Liver (tissue), 9 donors: ENCODE measurements around the gene VEPH1. TPM values are rescaled to one million over a fixed set of nuclear protein-coding genes. Genes with fewer than 3 reads are reported as not detected.

Experiments used
- DNase-seq: peaks from one replicate; pipeline ENCODE4 v3.0.0-alpha.2; 2017; ENCODE audit warnings: low spot score
- H3K27ac ChIP-seq, 2 donors: one replicate each; pipeline ENCODE4 v1.7.0; 2013; ENCODE audit warnings: inconsistent platforms in 2 of 2, low read length in 2 of 2, control low read depth in 1 of 2, low read depth in 1 of 2, mild to moderate bottlenecking in 1 of 2
- H3K27me3 ChIP-seq, 4 donors: one replicate each; pipeline versions ENCODE4 v1.6.1 to v1.7.0; 2013; ENCODE audit warnings: low read length in 3 of 4, inconsistent platforms in 1 of 4, mild to moderate bottlenecking in 1 of 4, moderate library complexity in 1 of 4; ENCODE audit not compliant: control insufficient read depth in 4 of 4, insufficient read depth in 4 of 4
- H3K36me3 ChIP-seq, 4 donors: one replicate each; pipeline versions ENCODE4 v1.6.1 to v1.7.0; 2013; ENCODE audit warnings: low read length in 3 of 4, mild to moderate bottlenecking in 3 of 4, low read depth in 1 of 4, moderate library complexity in 1 of 4; ENCODE audit not compliant: control insufficient read depth in 4 of 4, insufficient read depth in 3 of 4
- H3K4me1 ChIP-seq, 4 donors: one replicate each; pipeline versions ENCODE4 v1.6.1 to v1.7.0; 2013; ENCODE audit warnings: low read length in 3 of 4, mild to moderate bottlenecking in 3 of 4, moderate library complexity in 1 of 4; ENCODE audit not compliant: control insufficient read depth in 4 of 4, insufficient read depth in 4 of 4
- H3K4me3 ChIP-seq, 3 donors: one replicate each; pipeline versions ENCODE4 v1.6.1 to v1.7.0; 2013; ENCODE audit warnings: low read length in 3 of 3, control low read depth in 1 of 3, low read depth in 1 of 3, mild to moderate bottlenecking in 1 of 3
- H3K9ac ChIP-seq, 2 donors: one replicate each; pipeline ENCODE4 v1.7.0; 2013; ENCODE audit warnings: low read length in 2 of 2, mild to moderate bottlenecking in 2 of 2, moderate library complexity in 2 of 2, control low read depth in 1 of 2, low read depth in 1 of 2
- H3K9me3 ChIP-seq, 4 donors: one replicate each; pipeline versions ENCODE4 v1.6.1 to v1.7.0; 2013; ENCODE audit warnings: low read length in 3 of 4; ENCODE audit not compliant: control insufficient read depth in 4 of 4
- EGR1 ChIP-seq, 2 donors: IDR thresholded peaks; 2 replicates each; pipeline ENCODE4 v1.6.1; 2016 to 2018; ENCODE audit warnings: antibody characterized with exemption in 2 of 2, low read depth in 2 of 2
- FOXA1 ChIP-seq: IDR thresholded peaks from 2 replicates; pipeline ENCODE4 v1.6.1; 2016; ENCODE audit warnings: antibody characterized with exemption
- FOXA2 ChIP-seq: IDR thresholded peaks from 2 replicates; pipeline ENCODE4 v1.6.1; 2016; ENCODE audit warnings: antibody characterized with exemption
- GABPA ChIP-seq, 2 donors: IDR thresholded peaks in 1 of 2; conservative IDR thresholded peaks in 1 of 2; 2 replicates each; pipeline ENCODE4 v1.6.1; 2016; ENCODE audit warnings: antibody characterized with exemption in 2 of 2, mild to moderate bottlenecking in 1 of 2, moderate library complexity in 1 of 2
- HNF4A ChIP-seq, 2 donors: conservative IDR thresholded peaks; 2 replicates each; pipeline ENCODE4 v1.6.1; 2016; ENCODE audit warnings: antibody characterized with exemption in 2 of 2, mild to moderate bottlenecking in 2 of 2
- HNF4G ChIP-seq: IDR thresholded peaks from 2 replicates; pipeline ENCODE4 v1.6.1; 2016; ENCODE audit warnings: antibody characterized with exemption
- JUND ChIP-seq, 2 donors: IDR thresholded peaks; 2 replicates each; pipeline ENCODE4 v1.6.1; 2016; ENCODE audit warnings: antibody characterized with exemption in 2 of 2
- NR2F2 ChIP-seq: IDR thresholded peaks from 2 replicates; pipeline ENCODE4 v1.6.1; 2016; ENCODE audit warnings: antibody characterized with exemption
- RAD21 ChIP-seq, 2 donors: IDR thresholded peaks; 2 replicates each; pipeline ENCODE4 v1.6.1; 2016; ENCODE audit warnings: antibody characterized with exemption in 2 of 2, mild to moderate bottlenecking in 2 of 2
- RXRA ChIP-seq, 2 donors: IDR thresholded peaks; 2 replicates each; pipeline ENCODE4 v1.6.1; 2017 to 2018; ENCODE audit warnings: antibody characterized with exemption in 2 of 2, mild to moderate bottlenecking in 1 of 2
- SP1 ChIP-seq: IDR thresholded peaks from 2 replicates; pipeline ENCODE4 v1.6.1; 2018; ENCODE audit warnings: antibody characterized with exemption, mild to moderate bottlenecking
- TAF1 ChIP-seq: conservative IDR thresholded peaks from 2 replicates; pipeline ENCODE4 v1.6.1; 2016; ENCODE audit warnings: antibody characterized with exemption, mild to moderate bottlenecking
- YY1 ChIP-seq: IDR thresholded peaks from 2 replicates; pipeline ENCODE4 v1.6.1; 2016; ENCODE audit warnings: antibody characterized with exemption, mild to moderate bottlenecking
- WGBS: extraction: QIAGEN DNeasy Blood & Tissue Kit; methylation state at CpG from one replicate; pipeline ENCODE4 v1.1.7; 2013; 5-methylcytosine and 5-hydroxymethylcytosine counted together
- polyA plus RNA-seq, 2 donors: library from polyadenylated mRNA; stranded (reverse) in 1 of 2; unstranded in 1 of 2; fragments of 200-250 nt in 1 of 2; fragments of >200 nt in 1 of 2; fragmentation: Nextera tagmentation in 1 of 2; extraction: Ambion mirVana in 1 of 2; gene quantifications; one replicate each; pipeline versions ENCODE4 v1.2.1 to v1.2.3, GENCODE V29; 2013 to 2015
- total RNA-seq, 2 donors: library from RNA; depleted of rRNA; stranded (reverse); fragments of >200 nt; gene quantifications; one replicate each; pipeline ENCODE4 v1.2.3, GENCODE V29; 2014
- TF ChIP-seq, protein P1 (sequence below): IDR thresholded peaks from 2 replicates; pipeline ENCODE4 v1.6.1; 2016; ENCODE audit warnings: antibody characterized with exemption
- TF ChIP-seq, protein P2 (sequence below): IDR thresholded peaks from 2 replicates; pipeline ENCODE4 v1.6.1; 2016; ENCODE audit warnings: antibody characterized with exemption
- TF ChIP-seq, protein P3 (sequence below): IDR thresholded peaks from 2 replicates; pipeline ENCODE4 v1.6.1; 2016; ENCODE audit warnings: antibody characterized with exemption
- TF ChIP-seq, protein P4 (sequence below): fragments of 150-350 bp; IDR thresholded peaks from 2 replicates; pipeline ENCODE4 v1.5.1; 2017; ENCODE audit warnings: improper control_type of control experiment, low read depth, low read length; ENCODE audit not compliant: missing input control
- TF ChIP-seq, protein P5 (sequence below): IDR thresholded peaks from 2 replicates; pipeline ENCODE4 v1.6.1; 2016; ENCODE audit warnings: antibody characterized with exemption, mild to moderate bottlenecking
- donor health status: healthy.
- donor health status: healthy.
- donor health status: healthy.
- donor health status: healthy.
- donor health status: healthy.

VEPH1 gene
- total and polyA plus RNA-seq, 4 donors, result 0.60 to 3.3 (median 1.2) TPM

DNA sequence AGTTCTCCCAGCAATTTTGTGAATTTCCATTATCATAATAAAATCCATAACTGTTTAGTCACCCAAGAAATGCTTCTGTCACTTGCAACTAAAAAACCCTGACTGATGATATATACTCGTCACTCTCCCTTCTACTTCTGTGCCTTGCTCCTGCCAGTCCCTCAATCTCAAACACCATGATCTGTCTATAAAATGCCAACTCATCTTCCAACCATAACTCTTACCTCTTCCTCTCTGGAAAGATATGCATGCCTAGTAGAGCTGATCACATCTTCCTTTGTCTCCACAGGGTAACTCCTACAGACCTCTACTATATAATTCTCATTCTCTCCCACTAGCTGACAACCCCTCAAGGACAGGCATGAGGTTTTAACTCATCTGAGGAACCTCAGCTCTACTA lies 5.2 kb upstream of the VEPH1 start:
- Histone ChIP-seq H3K27me3 (peaks cover 0 to 8% (median 1%) of the 10 kb centered on the region in 4 donors), H3K9me3 (no peaks in the 10 kb centered on the region), H3K27ac (no peak overlapping the region), H3K4me3 (no peak overlapping the region), H3K4me1 (no peaks in the 10 kb centered on the region), H3K36me3 (no peaks in the 10 kb centered on the region), H3K9ac (no peak overlapping the region)
- TF ChIP-seq, protein P1, sequence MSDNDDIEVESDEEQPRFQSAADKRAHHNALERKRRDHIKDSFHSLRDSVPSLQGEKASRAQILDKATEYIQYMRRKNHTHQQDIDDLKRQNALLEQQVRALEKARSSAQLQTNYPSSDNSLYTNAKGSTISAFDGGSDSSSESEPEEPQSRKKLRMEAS, result no peak
- TF ChIP-seq HNF4A (conservative IDR thresholded peaks at IDR 0.05) (no peak), RXRA (IDR thresholded peaks at IDR 0.05) (no peak), FOXA1 (no peak), YY1 (no peak), NR2F2 (no peak), FOXA2 (no peak), GABPA (IDR thresholded peaks at IDR 0.05 in 1 of 2, conservative IDR thresholded peaks at IDR 0.05 in 1 of 2) (no peak), HNF4G (no peak), EGR1 (IDR thresholded peaks at IDR 0.05; ENCODE audit: low read depth in 2 of 2) (no peak), JUND (IDR thresholded peaks at IDR 0.05) (no peak), TAF1 (no peak), SP1 (no peak), RAD21 (IDR thresholded peaks at IDR 0.05) (no peak)
- TF ChIP-seq, protein P2, sequence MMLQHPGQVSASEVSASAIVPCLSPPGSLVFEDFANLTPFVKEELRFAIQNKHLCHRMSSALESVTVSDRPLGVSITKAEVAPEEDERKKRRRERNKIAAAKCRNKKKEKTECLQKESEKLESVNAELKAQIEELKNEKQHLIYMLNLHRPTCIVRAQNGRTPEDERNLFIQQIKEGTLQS, result no peak
- TF ChIP-seq, protein P3, sequence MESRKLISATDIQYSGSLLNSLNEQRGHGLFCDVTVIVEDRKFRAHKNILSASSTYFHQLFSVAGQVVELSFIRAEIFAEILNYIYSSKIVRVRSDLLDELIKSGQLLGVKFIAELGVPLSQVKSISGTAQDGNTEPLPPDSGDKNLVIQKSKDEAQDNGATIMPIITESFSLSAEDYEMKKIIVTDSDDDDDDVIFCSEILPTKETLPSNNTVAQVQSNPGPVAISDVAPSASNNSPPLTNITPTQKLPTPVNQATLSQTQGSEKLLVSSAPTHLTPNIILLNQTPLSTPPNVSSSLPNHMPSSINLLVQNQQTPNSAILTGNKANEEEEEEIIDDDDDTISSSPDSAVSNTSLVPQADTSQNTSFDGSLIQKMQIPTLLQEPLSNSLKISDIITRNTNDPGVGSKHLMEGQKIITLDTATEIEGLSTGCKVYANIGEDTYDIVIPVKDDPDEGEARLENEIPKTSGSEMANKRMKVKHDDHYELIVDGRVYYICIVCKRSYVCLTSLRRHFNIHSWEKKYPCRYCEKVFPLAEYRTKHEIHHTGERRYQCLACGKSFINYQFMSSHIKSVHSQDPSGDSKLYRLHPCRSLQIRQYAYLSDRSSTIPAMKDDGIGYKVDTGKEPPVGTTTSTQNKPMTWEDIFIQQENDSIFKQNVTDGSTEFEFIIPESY, result no peak
- TF ChIP-seq, protein P4, sequence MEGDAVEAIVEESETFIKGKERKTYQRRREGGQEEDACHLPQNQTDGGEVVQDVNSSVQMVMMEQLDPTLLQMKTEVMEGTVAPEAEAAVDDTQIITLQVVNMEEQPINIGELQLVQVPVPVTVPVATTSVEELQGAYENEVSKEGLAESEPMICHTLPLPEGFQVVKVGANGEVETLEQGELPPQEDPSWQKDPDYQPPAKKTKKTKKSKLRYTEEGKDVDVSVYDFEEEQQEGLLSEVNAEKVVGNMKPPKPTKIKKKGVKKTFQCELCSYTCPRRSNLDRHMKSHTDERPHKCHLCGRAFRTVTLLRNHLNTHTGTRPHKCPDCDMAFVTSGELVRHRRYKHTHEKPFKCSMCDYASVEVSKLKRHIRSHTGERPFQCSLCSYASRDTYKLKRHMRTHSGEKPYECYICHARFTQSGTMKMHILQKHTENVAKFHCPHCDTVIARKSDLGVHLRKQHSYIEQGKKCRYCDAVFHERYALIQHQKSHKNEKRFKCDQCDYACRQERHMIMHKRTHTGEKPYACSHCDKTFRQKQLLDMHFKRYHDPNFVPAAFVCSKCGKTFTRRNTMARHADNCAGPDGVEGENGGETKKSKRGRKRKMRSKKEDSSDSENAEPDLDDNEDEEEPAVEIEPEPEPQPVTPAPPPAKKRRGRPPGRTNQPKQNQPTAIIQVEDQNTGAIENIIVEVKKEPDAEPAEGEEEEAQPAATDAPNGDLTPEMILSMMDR, result no peak
- TF ChIP-seq, protein P5, sequence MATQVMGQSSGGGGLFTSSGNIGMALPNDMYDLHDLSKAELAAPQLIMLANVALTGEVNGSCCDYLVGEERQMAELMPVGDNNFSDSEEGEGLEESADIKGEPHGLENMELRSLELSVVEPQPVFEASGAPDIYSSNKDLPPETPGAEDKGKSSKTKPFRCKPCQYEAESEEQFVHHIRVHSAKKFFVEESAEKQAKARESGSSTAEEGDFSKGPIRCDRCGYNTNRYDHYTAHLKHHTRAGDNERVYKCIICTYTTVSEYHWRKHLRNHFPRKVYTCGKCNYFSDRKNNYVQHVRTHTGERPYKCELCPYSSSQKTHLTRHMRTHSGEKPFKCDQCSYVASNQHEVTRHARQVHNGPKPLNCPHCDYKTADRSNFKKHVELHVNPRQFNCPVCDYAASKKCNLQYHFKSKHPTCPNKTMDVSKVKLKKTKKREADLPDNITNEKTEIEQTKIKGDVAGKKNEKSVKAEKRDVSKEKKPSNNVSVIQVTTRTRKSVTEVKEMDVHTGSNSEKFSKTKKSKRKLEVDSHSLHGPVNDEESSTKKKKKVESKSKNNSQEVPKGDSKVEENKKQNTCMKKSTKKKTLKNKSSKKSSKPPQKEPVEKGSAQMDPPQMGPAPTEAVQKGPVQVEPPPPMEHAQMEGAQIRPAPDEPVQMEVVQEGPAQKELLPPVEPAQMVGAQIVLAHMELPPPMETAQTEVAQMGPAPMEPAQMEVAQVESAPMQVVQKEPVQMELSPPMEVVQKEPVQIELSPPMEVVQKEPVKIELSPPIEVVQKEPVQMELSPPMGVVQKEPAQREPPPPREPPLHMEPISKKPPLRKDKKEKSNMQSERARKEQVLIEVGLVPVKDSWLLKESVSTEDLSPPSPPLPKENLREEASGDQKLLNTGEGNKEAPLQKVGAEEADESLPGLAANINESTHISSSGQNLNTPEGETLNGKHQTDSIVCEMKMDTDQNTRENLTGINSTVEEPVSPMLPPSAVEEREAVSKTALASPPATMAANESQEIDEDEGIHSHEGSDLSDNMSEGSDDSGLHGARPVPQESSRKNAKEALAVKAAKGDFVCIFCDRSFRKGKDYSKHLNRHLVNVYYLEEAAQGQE, result no peak
- WGBS, result 75% methylated on average over 1 of the region's 1 CpG
- DNase-seq, result no peak
